Loucy (cell line): ENCODE data around the gene TMEM237.

Experiments used
- CTCF ChIP-seq: fragments of 200-600 bp; sonication (generic); conservative IDR thresholded peaks from 2 replicates; pipeline ENCODE4 v1.5.1; 2014; ENCODE audit warnings: mild to moderate bottlenecking, antibody characterized with exemption, low read length
- EZH2phosphoT487 ChIP-seq: fragments of 200-600 bp; IDR thresholded peaks from 2 replicates; pipeline ENCODE4 v1.6.1; 2018; ENCODE audit warnings: antibody characterized with exemption, mild to moderate bottlenecking, moderate library complexity, borderline replicate concordance

GRCh38 chr2:201661366-201661765 is 18.1 kb upstream of the TMEM237 start:
- TF ChIP-seq EZH2phosphoT487 (no peak), CTCF (no peak)
